Upper lobe of left lung (tissue), 6 donors: ENCODE data around the gene ADGRE2. TPM values are rescaled to one million over a fixed set of nuclear protein-coding genes. Genes with fewer than 3 reads are reported as not detected.

Experiments used
- ATAC-seq, 2 donors: fragments of 200-7000 bp; cut with Tn5 transposase; one replicate each; pipeline ENCODE4 v1.9.1; 2022; ENCODE audit warnings: mild to moderate bottlenecking in 2 of 2, moderate library complexity in 2 of 2; ENCODE audit not compliant: low FRiP score in 2 of 2
- DNase-seq, 2 donors: peaks; one replicate each; pipeline ENCODE4 v3.0.0-alpha.2; 2019 to 2020
- H3K27ac ChIP-seq, 4 donors: fragments of 200-600 bp; sonication (generic); one replicate each; pipeline ENCODE4 v1.5.1; 2016 to 2019
- H3K27me3 ChIP-seq, 4 donors: fragments of 200-600 bp; sonication (generic); one replicate each; pipeline ENCODE4 v1.5.1; 2017 to 2019
- H3K36me3 ChIP-seq, 4 donors: fragments of 200-600 bp; sonication (generic); one replicate each; pipeline ENCODE4 v1.5.1; 2016 to 2019
- H3K4me1 ChIP-seq, 4 donors: fragments of 200-600 bp; sonication (generic); one replicate each; pipeline ENCODE4 v1.5.1; 2018 to 2019
- H3K4me3 ChIP-seq, 4 donors: fragments of 200-600 bp; sonication (generic); one replicate each; pipeline ENCODE4 v1.5.1; 2017 to 2019; ENCODE audit warnings: mild to moderate bottlenecking in 2 of 4, moderate library complexity in 1 of 4
- H3K9me3 ChIP-seq, 4 donors: fragments of 200-600 bp; sonication (generic); one replicate each; pipeline ENCODE4 v1.5.1; 2018 to 2019
- CTCF ChIP-seq, 6 experiments: fragments of 450-650 bp in 4 of 6; fragments of 200-600 bp in 2 of 6; sonication (generic) in 2 of 6; IDR thresholded peaks; one replicate each; pipeline ENCODE4 v1.5.1; 2016 to 2019; ENCODE audit warnings: antibody characterized with exemption in 6 of 6
- EP300 ChIP-seq, 4 donors: sonication (generic); formaldehyde crosslinking; IDR thresholded peaks; one replicate each; pipeline ENCODE4 v1.5.1; 2017; ENCODE audit warnings: antibody characterized with exemption in 4 of 4, control low read depth in 2 of 4
- POLR2A ChIP-seq, 4 donors: fragments of 450-650 bp; IDR thresholded peaks; one replicate each; pipeline ENCODE4 v1.5.1; 2016 to 2017; ENCODE audit warnings: antibody characterized with exemption in 4 of 4, mild to moderate bottlenecking in 2 of 4
- POLR2AphosphoS5 ChIP-seq, 2 donors: sonication (generic); formaldehyde crosslinking; IDR thresholded peaks; one replicate each; pipeline ENCODE4 v1.5.1; 2017; ENCODE audit warnings: antibody characterized with exemption in 2 of 2
- WGBS, 2 donors: methylation state at CpG; one replicate each; pipeline ENCODE4 v1.1.5; 2017 to 2018; 5-methylcytosine and 5-hydroxymethylcytosine counted together
- total RNA-seq, 6 donors: library from RNA; depleted of rRNA in 4 of 6; stranded (reverse); fragments of >200 nt in 4 of 6; gene quantifications; one replicate each; pipeline versions ENCODE4 v1.1.0 to v1.2.1, GENCODE V29; 2016 to 2021
- donor health status: DM: no; HTN: no; CAD: no; lungs with moderate emphysema.
- donor health status: DM: no; HTN: yes; CAD: no; lungs with severe emphysema.

Gene ADGRE2
- total RNA-seq, 6 donors from 2014 or later, result 12.3 to 24.1 (median 18.1) TPM

- TF ChIP-seq POLR2A (IDR thresholded peaks at IDR 0.05) (no peak), POLR2AphosphoS5 (IDR thresholded peaks at IDR 0.05) (no peak), EP300 (IDR thresholded peaks at IDR 0.05) (no peak), CTCF (IDR thresholded peaks at IDR 0.05) (no peak)
- Histone ChIP-seq H3K4me3 (no peak overlapping the region), H3K36me3 (no peaks in the 10 kb centered on the region), H3K27ac (no peak overlapping the region), H3K27me3 (no peaks in the 10 kb centered on the region), H3K4me1 (no peaks in the 10 kb centered on the region), H3K9me3 (no peaks in the 10 kb centered on the region)
- 37 to 52% methylated on average over 2 of the region's 2 CpGs for whole genome bisulfite sequencing, 2 donors
- DNase-seq (no peak), ATAC-seq (no peak)
Measured at GRCh38 chr19:14814982-14815652, 36.8 kb upstream of the ADGRE2 start.

- no peaks in the 10 kb centered on the region for H3K9me3 ChIP-seq
- 30 to 41% methylated on average over 9 of the region's 9 CpGs for WGBS, 2 donors
- no peak overlapping the region for H3K4me3 ChIP-seq
- ATAC-seq (no peak), DNase-seq (peak in 1 of 2 donors; percentile 56)
- H3K4me1 ChIP-seq, result no peaks in the 10 kb centered on the region
- H3K36me3 ChIP-seq, result no peaks in the 10 kb centered on the region
- no peaks in the 10 kb centered on the region for H3K27me3 ChIP-seq
- TF ChIP-seq POLR2A (IDR thresholded peaks at IDR 0.05) (no peak), CTCF (IDR thresholded peaks at IDR 0.05) (no peak), POLR2AphosphoS5 (IDR thresholded peaks at IDR 0.05) (no peak), EP300 (IDR thresholded peaks at IDR 0.05) (no peak)
- no peak overlapping the region for H3K27ac ChIP-seq
Measured at GRCh38 chr19:14809272-14810057, 31.1 kb upstream of the ADGRE2 start.

GRCh38 chr19:14804765-14805164 is 26.4 kb upstream of the ADGRE2 start:
- Histone ChIP-seq H3K36me3 (no peaks in the 10 kb centered on the region), H3K4me3 (no peak overlapping the region), H3K27me3 (no peaks in the 10 kb centered on the region), H3K27ac (no peak overlapping the region), H3K9me3 (no peaks in the 10 kb centered on the region), H3K4me1 (no peaks in the 10 kb centered on the region)
- 86 to 92% methylated on average over 3 of the region's 3 CpGs for WGBS, 2 donors
- ATAC-seq (no peak), DNase-seq (no peak)
- TF ChIP-seq POLR2A (IDR thresholded peaks at IDR 0.05), result no peak
- TF ChIP-seq CTCF (IDR thresholded peaks at IDR 0.05), result no peak
- no peak for TF ChIP-seq EP300 (IDR thresholded peaks at IDR 0.05)

GRCh38 chr19:14798760-14799159 is 20.4 kb upstream of the ADGRE2 start:
- no peaks in the 10 kb centered on the region for H3K36me3 ChIP-seq
- no peak for ATAC-seq
- no peak overlapping the region for H3K4me3 ChIP-seq
- H3K27me3 ChIP-seq, result no peaks in the 10 kb centered on the region
- H3K27ac ChIP-seq, result no peak overlapping the region
- no peaks in the 10 kb centered on the region for H3K4me1 ChIP-seq
- no peak for TF ChIP-seq POLR2A (IDR thresholded peaks at IDR 0.05)
- TF ChIP-seq EP300 (IDR thresholded peaks at IDR 0.05), result no peak
- no peak for TF ChIP-seq CTCF (IDR thresholded peaks at IDR 0.05)
- TF ChIP-seq POLR2AphosphoS5 (IDR thresholded peaks at IDR 0.05), result no peak
- 79 to 81% methylated on average over 5 of the region's 5 CpGs for WGBS, 2 donors
- H3K9me3 ChIP-seq, result no peaks in the 10 kb centered on the region
- no peak for DNase-seq
